ENCODE results near the gene FOXP4.

FOXP4 gene

GRCh38 chr6:41555326-41556300 is 9.4 kb downstream of the FOXP4 start:
- TF ChIP-seq CTCF (conservative IDR thresholded peaks at IDR 0.05): no peak
- TF ChIP-seq ZFX (IDR thresholded peaks at IDR 0.05): no peak

GRCh38 chr6:41557335-41557734 is 11.2 kb downstream of the FOXP4 start:
- TF ChIP-seq ZFX (IDR thresholded peaks at IDR 0.05) (no peak), CTCF (conservative IDR thresholded peaks at IDR 0.05) (no peak)
- no peak overlapping the region for H3K27ac ChIP-seq

More at GRCh38 chr6:41555326-41556300, 9.4 kb downstream of the FOXP4 start:
- no peak overlapping the region for H3K27ac ChIP-seq

GRCh38 chr6:41558033-41558807 is 12.0 kb downstream of the FOXP4 start:
- H3K27ac ChIP-seq: no peak overlapping the region
- TF ChIP-seq CTCF (conservative IDR thresholded peaks at IDR 0.05): no peak
- TF ChIP-seq ZFX (IDR thresholded peaks at IDR 0.05): no peak

GRCh38 chr6:41559655-41560427 is 13.7 kb downstream of the FOXP4 start:
- no peak overlapping the region for H3K27ac ChIP-seq
- no peak for TF ChIP-seq ZFX (IDR thresholded peaks at IDR 0.05)
- no peak for TF ChIP-seq CTCF (conservative IDR thresholded peaks at IDR 0.05)

- H3K27ac ChIP-seq: no peak overlapping the region
- no peak for TF ChIP-seq CTCF (conservative IDR thresholded peaks at IDR 0.05)
- no peak for TF ChIP-seq ZFX (IDR thresholded peaks at IDR 0.05)
Measured at GRCh38 chr6:41560431-41561192, 14.4 kb downstream of the FOXP4 start.

GRCh38 chr6:41561416-41561815 is 15.2 kb downstream of the FOXP4 start:
- no peak for TF ChIP-seq ZFX (IDR thresholded peaks at IDR 0.05)
- no peak for TF ChIP-seq CTCF (conservative IDR thresholded peaks at IDR 0.05)
- H3K27ac ChIP-seq: no peak overlapping the region
